Activated CD8-positive, alpha-beta memory T cell treated with anti-CD3 and anti-CD28 coated beads, Interleukin-2, amount 50 U/mL, for 24 hours (primary cell): ENCODE data around the gene RAD51B.

ENCODE experiments used
- DNase-seq: peaks from one replicate; pipeline ENCODE4 v3.0.0-alpha.2; 2020; ENCODE audit errors: extremely low read depth

Gene RAD51B

GRCh38 chr14:68328509-68328908 is 508.9 kb downstream of the RAD51B start:
- no peak for DNase-seq

- no peak for DNase-seq
Measured at GRCh38 chr14:68331426-68331825, 511.8 kb downstream of the RAD51B start.

DNA sequence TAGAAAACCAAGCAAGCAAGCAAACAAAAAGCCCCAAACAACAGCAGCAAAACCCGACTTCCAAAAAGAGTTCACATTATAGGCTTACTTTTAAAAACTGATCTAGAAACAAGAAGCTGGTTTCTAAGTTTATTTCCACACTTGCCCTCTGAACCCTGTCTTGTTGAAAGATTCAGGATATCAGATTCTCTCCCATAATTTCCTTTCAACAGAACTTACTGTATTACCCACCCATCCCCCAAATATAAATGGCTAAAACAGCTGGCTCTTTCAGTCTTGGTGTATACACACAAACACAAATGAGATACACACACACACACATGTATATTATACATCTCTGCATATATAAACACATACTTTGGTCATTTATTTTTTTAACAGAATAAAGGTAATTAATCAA is 512.4 kb downstream of the RAD51B start:
- DNase-seq = no peak

DNA sequence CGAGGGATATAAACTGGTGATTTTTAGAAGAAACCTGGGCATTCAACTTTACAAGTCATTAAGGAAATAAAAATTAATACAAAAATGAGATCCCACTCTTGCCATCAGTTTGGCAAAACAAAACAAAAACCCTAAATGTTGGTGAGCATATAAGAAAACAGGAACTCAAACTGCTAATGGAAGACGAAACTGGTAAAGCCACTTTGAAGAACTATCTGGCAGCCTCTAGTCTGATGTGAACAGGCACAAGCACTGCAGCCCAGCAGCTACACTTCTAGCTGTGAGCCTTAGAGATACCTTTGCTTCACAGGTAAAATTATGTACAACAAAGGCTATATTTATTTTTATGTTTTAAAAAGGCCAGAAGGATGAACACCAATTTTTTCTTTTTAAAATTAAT is 513.7 kb downstream of the RAD51B start:
- DNase-seq = no peak

DNA sequence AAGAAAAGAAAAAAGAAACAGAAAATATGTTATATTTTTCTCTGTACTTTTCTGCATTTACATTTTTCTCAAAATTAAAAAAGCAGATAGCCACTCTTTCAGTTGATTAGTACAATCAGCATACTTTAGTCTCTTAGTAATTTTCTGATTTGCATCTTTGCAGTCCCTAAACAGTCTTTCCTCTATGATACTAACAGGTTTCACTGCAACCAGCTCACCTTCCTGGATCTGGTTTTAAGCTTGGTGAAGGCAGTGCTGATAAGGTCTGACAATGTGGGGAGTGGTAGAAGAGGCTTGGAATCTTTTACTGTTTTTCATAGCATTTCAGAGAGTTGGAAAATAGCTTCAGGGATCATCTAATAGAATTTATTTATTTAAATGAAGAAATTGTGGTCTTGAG is 515.7 kb downstream of the RAD51B start:
- no peak for DNase-seq

- DNase-seq = no peak
Measured at GRCh38 chr14:68336165-68336564, 516.6 kb downstream of the RAD51B start.

GRCh38 chr14:68337279-68337678 is 517.7 kb downstream of the RAD51B start:
- DNase-seq = no peak

DNA sequence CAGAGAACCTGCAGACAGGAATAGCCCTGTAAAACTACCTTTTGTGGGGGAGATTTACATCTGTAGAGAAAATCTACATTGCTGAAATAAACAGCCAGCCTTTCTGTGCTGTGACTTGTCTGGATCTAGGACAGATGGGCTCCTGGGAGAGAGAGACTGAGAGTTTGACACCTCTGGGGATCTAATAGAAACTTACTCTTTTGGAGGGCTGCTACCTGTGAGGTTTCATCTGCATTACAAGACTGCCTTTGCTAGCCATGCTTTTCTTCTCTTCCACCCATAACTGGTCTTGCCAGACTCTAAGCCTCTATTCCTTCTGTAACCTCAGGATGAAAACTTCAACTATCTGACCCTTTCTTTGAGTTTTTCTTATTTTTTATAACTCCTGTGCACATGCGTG is 520.7 kb downstream of the RAD51B start:
- no peak for DNase-seq

DNA sequence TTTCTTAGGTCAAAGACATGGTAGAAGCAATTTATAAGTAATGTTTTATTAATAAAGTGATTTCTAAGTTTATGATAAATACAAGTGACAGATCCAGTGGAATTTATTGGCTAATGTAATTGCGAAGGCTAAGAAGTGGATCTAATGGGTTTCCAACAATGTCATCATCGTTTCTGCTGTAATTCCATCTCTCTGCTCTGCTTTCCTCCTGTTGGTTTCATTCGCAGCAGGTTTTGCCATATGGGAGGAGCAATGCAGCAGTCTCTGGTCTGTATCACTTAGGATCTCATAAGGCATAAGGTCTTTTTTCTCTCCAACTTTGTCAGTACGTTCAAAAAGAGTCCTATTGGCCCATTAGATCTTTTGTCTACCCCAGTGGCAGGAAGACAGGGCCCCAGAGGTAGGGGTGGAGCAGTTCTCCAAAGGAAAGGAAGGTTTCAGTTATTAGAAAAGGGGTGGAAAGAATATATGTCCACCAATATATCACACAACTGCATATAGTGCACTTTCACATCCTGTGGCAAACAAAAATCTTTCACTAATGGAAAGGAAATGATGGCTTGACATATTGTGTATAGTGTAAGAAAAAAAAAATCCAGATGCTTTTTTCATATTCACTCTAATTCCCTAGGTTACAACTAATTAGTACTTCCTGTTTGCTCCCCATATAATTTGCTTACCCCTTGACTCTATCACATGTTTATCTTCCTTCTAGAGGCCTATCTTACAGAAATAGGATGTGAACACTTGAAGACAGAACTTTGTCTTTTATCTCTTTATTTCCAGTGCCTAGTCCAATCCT is 522.0 kb downstream of the RAD51B start:
- no peak for DNase-seq

- DNase-seq = no peak
Measured at GRCh38 chr14:68342216-68342763, 522.7 kb downstream of the RAD51B start.

GRCh38 chr14:68343534-68344118 is 524.0 kb downstream of the RAD51B start:
- DNase-seq = no peak

GRCh38 chr14:68345738-68346137 is 526.2 kb downstream of the RAD51B start:
- DNase-seq = no peak

GRCh38 chr14:68346556-68347343 is 527.2 kb downstream of the RAD51B start:
- DNase-seq = no peak

DNA sequence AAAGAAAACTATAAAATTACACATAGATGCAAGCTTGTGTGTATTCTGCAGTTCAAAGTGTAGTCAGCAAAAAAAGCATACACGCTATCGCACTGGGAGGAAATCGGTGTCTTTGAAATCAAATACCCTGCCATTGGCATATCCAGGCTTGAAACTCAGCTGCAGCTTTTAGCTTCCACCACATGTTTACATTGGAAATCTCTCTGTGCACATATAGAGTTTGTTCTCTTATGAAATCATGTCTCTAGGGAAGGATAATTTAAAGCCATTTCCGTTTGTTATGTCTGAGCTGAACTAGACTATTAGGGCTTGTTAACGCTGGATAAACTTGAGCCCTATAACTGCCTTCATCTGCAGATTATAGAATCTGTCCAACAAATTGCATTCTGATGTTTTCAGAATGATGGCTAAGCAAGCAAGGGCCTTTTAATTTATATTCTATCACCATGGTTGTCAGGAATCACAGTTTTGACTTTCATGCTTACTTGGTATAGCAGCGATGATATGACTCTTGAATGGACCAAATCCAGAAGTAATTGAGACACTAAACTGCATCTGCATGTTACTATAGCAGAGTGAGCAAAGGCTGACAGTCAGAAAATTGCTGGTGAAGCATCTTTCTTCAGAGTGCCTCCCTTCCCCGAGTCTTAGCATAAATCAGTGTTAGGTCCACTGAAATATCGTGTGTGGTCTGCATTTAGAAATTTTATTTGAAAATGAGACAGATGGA is 530.5 kb downstream of the RAD51B start:
- DNase-seq = no peak

DNA sequence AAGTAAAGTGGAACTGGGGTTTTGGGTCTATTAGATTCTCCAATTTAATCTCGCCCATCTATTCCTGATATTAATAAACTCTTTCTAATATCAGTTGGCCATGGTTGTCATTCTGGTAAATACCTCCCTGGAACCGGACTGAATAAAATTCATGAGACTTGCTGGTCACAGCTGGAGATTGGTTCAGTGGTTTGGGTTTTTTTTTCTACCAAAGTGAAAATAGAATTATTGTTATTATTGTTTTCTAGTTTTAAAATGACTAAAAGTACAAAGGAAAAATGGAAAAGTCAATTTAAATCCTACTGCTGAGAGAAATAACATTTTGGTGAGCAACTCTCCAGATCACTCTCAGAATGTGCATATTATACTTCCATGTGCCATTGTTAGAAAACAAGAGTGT is 535.8 kb downstream of the RAD51B start:
- DNase-seq = no peak

GRCh38 chr14:68357777-68358176 is 538.2 kb downstream of the RAD51B start:
- DNase-seq = no peak

- no peak for DNase-seq
Measured at GRCh38 chr14:68358500-68358899, 538.9 kb downstream of the RAD51B start.

- DNase-seq = no peak
Measured at GRCh38 chr14:68359022-68359836, 539.6 kb downstream of the RAD51B start.

GRCh38 chr14:68359837-68360552 is 540.4 kb downstream of the RAD51B start:
- DNase-seq = no peak

- DNase-seq = no peak
Measured at GRCh38 chr14:68361231-68361630, 541.7 kb downstream of the RAD51B start.
